PC-3 (cell line): ENCODE measurements around the gene CASTOR1.

Source experiments
- CTCF ChIP-seq: fragments of 300-600 bp; sonication (generic); conservative IDR thresholded peaks from 2 replicates; pipeline ENCODE4 v1.5.1; 2017; ENCODE audit warnings: antibody characterized with exemption, low read depth, mild to moderate bottlenecking, low read length
- EZH2 ChIP-seq: fragments of 300-600 bp; sonication (generic); IDR thresholded peaks from one replicate; pipeline ENCODE4 v1.6.1; 2017; ENCODE audit warnings: antibody characterized with exemption, mild to moderate bottlenecking, low read length; ENCODE audit not compliant: unreplicated experiment
- EZH2phosphoT487 ChIP-seq: fragments of 300-600 bp; sonication (generic); IDR thresholded peaks from 2 replicates; pipeline ENCODE4 v1.6.1; 2018; ENCODE audit warnings: mild to moderate bottlenecking, antibody characterized with exemption, low read length, borderline replicate concordance

GRCh38 chr22:30250039-30250565 is 39.2 kb downstream of the CASTOR1 start:
- no peak for TF ChIP-seq CTCF
- TF ChIP-seq EZH2phosphoT487 = no peak
- TF ChIP-seq EZH2 = no peak
